Natural killer cell treated with Interleukin-12 subunit alpha and Interleukin-12 subunit beta and Interleukin-15 and Interleukin-18, amount 100 ng/mL, for 72 hours (primary cell): ENCODE measurements around the gene SPRTN. TPM values are rescaled to one million over a fixed set of nuclear protein-coding genes. Genes with fewer than 3 reads are reported as not detected.
A peak's percentile ranks its signal among the peaks of the same experiment; 100 is the strongest.

Experiments
- ATAC-seq, 2 donors: fragments of 150-1000 bp; cut with Tn5 transposase in 1 of 2; sonication (Bioruptor Pico), chemical (Tn5 transposase) in 1 of 2; 2 replicates each; pipeline ENCODE4 v1.10.0; 2021
- DNase-seq: peaks from one replicate; pipeline ENCODE4 v3.0.0; 2022; ENCODE audit warnings: low spot score
- H3K27ac Mint-ChIP-seq, 2 donors: 1 replicate in 1 of 2; 2 replicates in 1 of 2; pipeline ENCODE4 v1.8.0; 2022; ENCODE audit warnings: mixed read lengths in 2 of 2, mild to moderate bottlenecking in 1 of 2, moderate library complexity in 1 of 2
- H3K27me3 Mint-ChIP-seq, 2 donors: 1 replicate in 1 of 2; 2 replicates in 1 of 2; pipeline ENCODE4 v1.8.0; 2022; ENCODE audit warnings: mixed read lengths in 2 of 2
- H3K36me3 Mint-ChIP-seq: one replicate; pipeline ENCODE4 v1.8.0; 2022; ENCODE audit warnings: mixed read lengths
- H3K4me1 Mint-ChIP-seq, 2 donors: 1 replicate in 1 of 2; 2 replicates in 1 of 2; pipeline ENCODE4 v1.8.0; 2022; ENCODE audit warnings: low read depth in 2 of 2, mixed read lengths in 2 of 2, mild to moderate bottlenecking in 1 of 2
- H3K4me3 Mint-ChIP-seq: one replicate; pipeline ENCODE4 v1.8.0; 2022; ENCODE audit warnings: mixed read lengths
- H3K9me3 Mint-ChIP-seq: 2 replicates; pipeline ENCODE4 v1.8.0; 2022; ENCODE audit warnings: mixed read lengths
- total RNA-seq, 2 donors: library from RNA; stranded (reverse); gene quantifications; one replicate each; pipeline ENCODE4 v1.2.3, GENCODE V29; 2022

The SPRTN gene
- total RNA-seq, 2 donors from 2014 or later = 16.0 to 23.1 TPM

DNA sequence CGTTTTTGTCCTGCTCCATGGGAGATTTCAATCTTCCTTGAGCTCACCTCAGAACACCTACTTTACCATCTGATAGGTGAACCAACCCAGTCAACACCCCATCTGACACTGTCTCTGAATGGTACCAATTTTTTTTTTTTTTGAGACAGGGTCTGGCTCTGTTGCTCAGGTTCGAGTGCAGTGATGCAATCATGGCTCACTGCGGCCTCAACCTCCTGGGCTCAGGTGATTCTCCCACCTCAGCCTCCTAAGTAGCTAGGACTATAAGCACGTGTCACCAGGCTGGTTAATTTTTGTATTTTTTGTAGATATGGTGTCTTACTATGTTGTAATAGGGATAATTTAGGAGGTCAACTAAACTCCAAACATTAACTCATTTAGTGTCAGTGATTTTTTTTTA is 36.3 kb downstream of the SPRTN start:
- ATAC-seq (no peak), DNase-seq (no peak)
- H3K36me3 Mint-ChIP-seq = no peaks in the 10 kb centered on the region
- no peak overlapping the region for H3K27ac Mint-ChIP-seq
- H3K27me3 Mint-ChIP-seq = no peaks in the 10 kb centered on the region
- peaks cover 21 to 26% of the 10 kb centered on the region in 2 donors for H3K4me1 Mint-ChIP-seq
- H3K4me3 Mint-ChIP-seq = no peak overlapping the region
- H3K9me3 Mint-ChIP-seq = no peaks in the 10 kb centered on the region

DNA sequence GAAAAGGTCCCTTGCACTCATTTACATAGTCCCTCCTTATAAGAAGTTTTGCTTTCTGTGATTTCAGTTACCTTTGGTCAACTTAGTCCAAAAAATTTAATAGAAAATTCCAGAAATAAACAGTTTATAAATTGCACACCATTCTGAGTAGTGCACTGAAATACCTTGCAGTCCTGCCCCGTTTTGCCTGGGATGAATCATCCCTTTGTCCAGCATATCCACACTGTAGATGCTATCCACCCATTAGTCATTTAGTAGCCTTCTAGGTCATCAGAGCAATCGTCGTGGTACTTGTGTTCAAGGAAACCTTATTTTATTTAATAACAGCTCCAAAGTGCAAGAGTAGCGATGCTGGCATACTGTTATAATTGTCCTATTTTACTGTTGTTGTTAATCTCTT is 38.0 kb downstream of the SPRTN start:
- DNase-seq = no peak
- Mint-ChIP-seq H3K4me3 (no peak overlapping the region), H3K9me3 (no peaks in the 10 kb centered on the region), H3K36me3 (no peaks in the 10 kb centered on the region), H3K4me1 (peaks cover 25 to 32% of the 10 kb centered on the region in 2 donors), H3K27ac (no peak overlapping the region), H3K27me3 (no peaks in the 10 kb centered on the region)
- ATAC-seq = no peak

DNA sequence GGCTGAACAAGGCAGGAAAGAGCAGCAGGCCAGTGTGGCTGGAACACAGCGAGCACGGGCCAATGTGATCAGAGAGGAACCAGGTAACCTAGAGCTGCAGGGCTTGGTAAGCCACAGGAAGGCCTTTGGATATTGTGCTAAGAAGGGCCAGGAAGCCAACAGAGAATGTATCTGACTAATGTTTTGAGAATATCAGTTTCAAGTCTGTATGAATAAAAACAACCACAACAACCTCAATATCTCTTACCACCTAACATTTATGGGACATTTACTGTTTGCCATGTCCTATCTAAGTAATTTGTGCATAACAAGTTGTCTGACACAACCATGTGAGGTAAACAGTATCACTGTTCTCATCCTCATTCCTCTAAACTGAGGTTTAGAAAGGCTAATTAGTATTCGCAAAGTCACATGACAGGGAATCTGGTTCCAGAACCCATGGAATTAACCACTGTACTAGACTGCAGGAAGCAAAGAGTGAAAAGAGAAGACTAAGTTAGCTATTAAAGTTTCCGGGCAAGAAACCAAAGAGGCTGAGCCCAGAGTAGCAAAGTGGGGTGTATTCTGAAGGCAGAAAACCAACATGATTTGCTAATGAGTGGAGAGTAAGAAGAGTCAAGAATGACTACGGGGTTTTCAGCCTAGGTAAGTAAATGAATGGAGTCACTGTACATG is 38.9 kb downstream of the SPRTN start:
- Mint-ChIP-seq H3K4me3 (peak overlapping the region; percentile 34), H3K27me3 (no peaks in the 10 kb centered on the region), H3K4me1 (peaks cover 24 to 36% of the 10 kb centered on the region in 2 donors), H3K9me3 (no peaks in the 10 kb centered on the region), H3K36me3 (no peaks in the 10 kb centered on the region), H3K27ac (peak overlapping the region in 1 of 2 donors; percentile 48)
- ATAC-seq = peak in 1 of 2 donors; percentile 82
- DNase-seq = no peak

DNA sequence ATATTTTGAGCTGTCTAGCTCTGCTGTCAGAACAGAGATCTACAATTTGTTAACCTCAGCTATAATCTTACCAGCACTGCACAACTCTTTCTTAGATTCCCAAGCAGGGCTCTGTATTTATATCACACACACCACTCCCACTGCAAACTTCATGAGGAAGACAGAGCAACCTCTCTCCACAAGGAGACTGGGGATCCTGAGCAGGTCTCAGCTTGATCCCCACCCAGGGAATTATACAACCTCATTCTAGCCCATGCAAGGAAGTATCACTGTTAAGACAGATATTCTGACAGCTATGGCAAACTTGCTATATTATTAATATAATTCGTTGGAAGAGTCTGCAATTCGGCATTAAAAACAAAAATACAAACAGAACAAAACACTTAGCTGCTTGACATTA is 43.6 kb downstream of the SPRTN start:
- no peaks in the 10 kb centered on the region for H3K27me3 Mint-ChIP-seq
- DNase-seq = no peak
- H3K36me3 Mint-ChIP-seq = no peaks in the 10 kb centered on the region
- H3K9me3 Mint-ChIP-seq = no peaks in the 10 kb centered on the region
- peaks cover 14 to 25% of the 10 kb centered on the region in 2 donors for H3K4me1 Mint-ChIP-seq
- ATAC-seq = no peak
- no peak overlapping the region for H3K4me3 Mint-ChIP-seq
- no peak overlapping the region for H3K27ac Mint-ChIP-seq

DNA sequence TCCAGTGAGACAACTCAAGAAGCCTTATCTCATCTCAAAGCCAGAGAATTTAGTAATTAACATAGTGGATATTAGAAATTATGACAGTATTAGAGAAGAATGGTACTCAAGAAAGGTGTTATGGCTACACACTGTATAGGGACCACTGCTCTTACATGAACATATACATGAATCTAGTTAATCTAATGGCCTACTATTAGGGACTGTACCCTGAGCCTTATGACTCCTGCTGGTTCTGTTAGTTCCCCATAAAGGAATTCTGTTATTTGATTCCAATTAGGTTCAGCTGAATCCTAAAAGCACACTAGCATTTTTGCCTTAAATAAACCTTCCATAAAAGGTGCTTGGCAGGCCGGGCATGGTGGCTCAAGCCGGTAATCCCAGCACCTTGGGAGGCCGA is 44.3 kb downstream of the SPRTN start:
- Mint-ChIP-seq H3K4me1 (peaks cover 8 to 19% of the 10 kb centered on the region in 2 donors), H3K27ac (no peak overlapping the region), H3K9me3 (no peaks in the 10 kb centered on the region), H3K4me3 (no peak overlapping the region), H3K36me3 (no peaks in the 10 kb centered on the region), H3K27me3 (no peaks in the 10 kb centered on the region)
- ATAC-seq = no peak
- DNase-seq = no peak

DNA sequence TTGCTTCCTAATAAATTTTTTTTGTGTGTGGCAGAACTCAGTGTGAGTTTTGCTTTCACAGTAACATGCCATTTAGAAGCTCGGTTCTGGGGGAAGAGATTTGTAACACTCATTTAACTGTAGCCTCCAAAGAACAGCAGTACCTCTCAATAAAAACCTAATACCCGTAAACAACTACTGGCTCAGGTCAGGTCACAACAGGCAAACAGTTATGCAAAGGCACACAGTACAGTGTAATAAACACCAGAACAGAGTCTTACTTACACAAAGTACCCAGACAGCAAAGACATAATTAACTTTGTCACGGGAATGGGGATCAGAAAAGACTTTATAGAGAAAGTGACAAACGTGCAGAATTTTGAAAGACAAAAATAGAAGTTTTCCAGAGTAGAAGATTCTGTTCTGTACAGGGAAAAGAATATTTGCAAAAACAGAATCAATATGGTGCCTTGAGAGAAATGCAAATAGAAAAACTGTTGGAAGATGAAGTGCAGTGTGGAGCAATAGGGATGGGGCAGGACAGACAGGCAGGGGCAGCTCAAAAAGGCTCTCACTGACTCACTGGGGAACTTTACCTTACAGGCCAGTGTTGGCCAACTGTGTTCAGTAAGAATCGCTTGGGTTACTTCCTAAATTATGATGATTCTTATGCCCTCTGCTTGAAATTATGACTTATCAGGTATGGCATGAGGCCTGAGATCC is 45.2 kb downstream of the SPRTN start:
- DNase-seq (no peak), ATAC-seq (no peak)
- H3K4me3 Mint-ChIP-seq = no peak overlapping the region
- H3K27me3 Mint-ChIP-seq = no peaks in the 10 kb centered on the region
- H3K9me3 Mint-ChIP-seq = no peaks in the 10 kb centered on the region
- peaks cover 17 to 26% of the 10 kb centered on the region in 2 donors for H3K4me1 Mint-ChIP-seq
- no peak overlapping the region for H3K27ac Mint-ChIP-seq
- H3K36me3 Mint-ChIP-seq = no peaks in the 10 kb centered on the region

DNA sequence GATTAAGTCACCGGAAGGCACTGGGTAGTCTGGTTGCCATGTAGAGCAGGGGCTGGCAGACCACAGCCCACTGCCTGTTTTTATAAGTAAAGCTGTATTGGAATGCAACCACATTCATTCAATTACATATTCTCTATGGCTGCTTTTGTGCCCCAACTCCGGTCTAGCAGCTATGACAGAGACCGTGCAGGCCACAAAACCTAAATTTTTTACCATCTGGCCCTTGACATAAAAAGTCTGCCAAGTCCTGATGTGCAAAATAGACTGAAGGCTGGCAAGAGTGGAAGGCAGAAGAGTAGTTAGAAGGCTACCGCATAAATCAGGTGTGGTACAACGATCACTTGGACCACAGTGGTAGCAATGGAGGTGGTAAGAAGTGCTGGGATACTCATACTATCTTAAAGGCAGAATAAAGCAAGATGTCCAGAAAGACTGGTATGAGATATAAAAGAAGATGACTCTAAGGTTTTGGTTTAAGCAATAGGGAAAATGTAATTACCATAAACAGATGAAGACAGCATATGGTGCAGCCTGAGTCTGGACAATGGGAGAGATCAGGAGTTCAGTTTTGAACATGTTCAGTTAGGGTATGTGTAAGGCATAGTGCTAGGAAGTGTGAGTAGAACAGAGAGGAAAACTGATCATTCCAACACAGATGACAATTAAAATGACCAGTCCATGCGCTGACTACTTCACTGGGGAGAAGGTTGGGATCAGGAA is 46.8 kb downstream of the SPRTN start:
- ATAC-seq (no peak), DNase-seq (no peak)
- H3K27ac Mint-ChIP-seq = no peak overlapping the region
- no peaks in the 10 kb centered on the region for H3K27me3 Mint-ChIP-seq
- H3K9me3 Mint-ChIP-seq = no peaks in the 10 kb centered on the region
- H3K36me3 Mint-ChIP-seq = no peaks in the 10 kb centered on the region
- no peak overlapping the region for H3K4me3 Mint-ChIP-seq
- peaks cover 14 to 26% of the 10 kb centered on the region in 2 donors for H3K4me1 Mint-ChIP-seq

DNA sequence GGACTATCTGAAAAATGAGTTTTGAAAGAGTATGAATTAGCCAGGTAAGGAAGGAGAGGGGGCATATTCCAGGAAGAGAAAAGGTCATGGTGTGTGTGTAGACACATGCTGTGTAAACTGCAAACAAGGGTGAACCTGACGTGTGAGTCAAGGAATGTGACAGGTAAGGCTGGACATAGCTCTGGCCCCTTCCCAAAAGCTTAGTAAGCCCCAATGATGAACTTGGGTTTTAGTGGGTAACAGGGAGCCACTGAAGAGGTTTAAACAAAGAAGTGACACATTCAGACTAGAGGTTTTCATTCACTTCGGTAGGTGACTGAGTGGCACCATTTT is 47.3 kb downstream of the SPRTN start:
- Mint-ChIP-seq H3K4me1 (peaks cover 18 to 30% of the 10 kb centered on the region in 2 donors), H3K4me3 (no peak overlapping the region), H3K27me3 (no peaks in the 10 kb centered on the region), H3K36me3 (no peaks in the 10 kb centered on the region), H3K9me3 (no peaks in the 10 kb centered on the region), H3K27ac (no peak overlapping the region)
- DNase-seq = no peak
- ATAC-seq = no peak

DNA sequence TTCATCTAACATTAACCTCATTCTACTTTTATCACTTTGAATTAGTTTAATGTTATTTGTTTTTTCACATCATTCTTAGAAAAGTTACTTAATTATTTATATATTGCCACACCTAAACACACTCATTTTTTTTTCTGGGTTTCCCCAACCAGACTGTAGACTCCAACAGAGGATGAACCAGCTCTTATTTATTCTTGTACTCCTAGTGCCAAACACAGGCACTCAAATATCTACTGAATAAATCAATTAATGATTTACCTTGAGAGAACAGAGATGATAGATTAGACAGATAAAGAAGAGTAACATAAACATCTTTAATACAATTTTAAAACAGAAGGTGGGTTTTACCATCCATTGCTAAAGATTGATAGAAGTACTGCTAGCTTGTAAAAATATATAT is 48.4 kb downstream of the SPRTN start:
- Mint-ChIP-seq H3K27me3 (no peaks in the 10 kb centered on the region), H3K9me3 (no peaks in the 10 kb centered on the region), H3K27ac (no peak overlapping the region), H3K36me3 (no peaks in the 10 kb centered on the region), H3K4me3 (no peak overlapping the region), H3K4me1 (peaks cover 23 to 39% of the 10 kb centered on the region in 2 donors)
- DNase-seq (no peak), ATAC-seq (no peak)

DNA sequence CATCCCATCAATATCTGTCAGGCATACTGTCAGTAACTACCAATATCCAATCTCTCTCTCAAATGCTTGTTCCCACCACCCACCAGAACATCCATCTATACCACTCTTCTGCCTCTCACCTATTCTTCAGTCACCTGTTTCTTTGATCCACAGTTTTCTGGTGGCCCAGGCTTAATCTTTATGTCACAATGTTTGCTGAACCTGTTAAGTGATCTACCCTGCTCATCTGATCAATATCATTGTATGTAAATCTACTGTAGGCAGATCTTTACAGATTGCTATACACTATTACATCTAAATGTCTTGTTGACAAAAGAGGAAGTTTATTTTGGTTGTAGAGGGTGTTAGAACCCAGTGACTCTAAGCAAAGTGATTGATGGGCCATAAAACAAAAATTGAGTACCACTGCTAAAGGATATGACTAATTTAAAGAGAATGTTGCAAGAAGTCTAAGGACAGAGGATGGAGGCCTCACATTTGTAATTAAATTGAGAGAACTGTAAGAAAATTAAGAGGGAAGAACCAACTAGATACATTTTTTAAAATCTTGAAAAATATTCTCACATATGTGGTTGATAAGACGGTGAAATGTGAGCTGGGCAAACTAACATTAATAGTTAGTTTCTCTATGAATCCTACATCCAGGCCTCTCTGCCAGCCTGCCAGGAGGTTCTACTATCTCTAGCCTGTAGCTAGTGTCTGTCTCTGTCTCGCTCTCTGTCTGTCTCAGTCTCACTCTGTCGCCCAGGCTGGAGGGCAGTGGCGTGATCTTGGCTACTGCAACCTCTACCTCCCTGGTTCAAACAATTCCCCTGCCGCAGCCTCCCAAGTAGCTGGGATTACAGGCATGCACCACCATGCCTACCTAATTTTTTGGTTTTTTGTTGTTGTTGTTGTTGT is 49.9 kb downstream of the SPRTN start:
- H3K4me1 Mint-ChIP-seq = peaks cover 26 to 40% of the 10 kb centered on the region in 2 donors
- H3K27ac Mint-ChIP-seq = peak overlapping the region; percentile 60 to 72

DNA sequence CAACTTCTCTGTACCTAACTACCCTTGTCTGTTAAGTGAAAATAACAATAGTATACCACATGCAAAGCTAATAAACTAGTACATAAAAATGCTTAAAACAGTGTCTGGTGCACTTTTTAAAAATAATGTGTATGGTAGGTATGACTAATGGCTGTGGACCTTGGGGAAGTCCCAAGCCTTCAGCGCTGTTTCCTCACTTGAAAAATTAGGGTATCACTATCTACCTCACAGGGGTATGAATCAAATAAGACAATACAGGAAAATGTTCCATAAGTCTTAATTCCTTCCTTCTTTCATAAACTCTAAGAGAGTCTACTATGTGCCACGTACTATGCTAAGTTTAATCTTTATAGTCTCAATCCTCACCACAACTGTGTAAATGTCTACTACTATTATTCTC is 52.0 kb downstream of the SPRTN start:
- H3K4me3 Mint-ChIP-seq = peak overlapping the region; percentile 16

More for the DNA sequence above, 49.9 kb downstream of the SPRTN start:
- H3K36me3 Mint-ChIP-seq = no peaks in the 10 kb centered on the region
- DNase-seq (no peak), ATAC-seq (peak; percentile 85 to 86)
- H3K4me3 Mint-ChIP-seq = peak overlapping the region; percentile 51
- no peaks in the 10 kb centered on the region for H3K9me3 Mint-ChIP-seq
- no peaks in the 10 kb centered on the region for H3K27me3 Mint-ChIP-seq

DNA sequence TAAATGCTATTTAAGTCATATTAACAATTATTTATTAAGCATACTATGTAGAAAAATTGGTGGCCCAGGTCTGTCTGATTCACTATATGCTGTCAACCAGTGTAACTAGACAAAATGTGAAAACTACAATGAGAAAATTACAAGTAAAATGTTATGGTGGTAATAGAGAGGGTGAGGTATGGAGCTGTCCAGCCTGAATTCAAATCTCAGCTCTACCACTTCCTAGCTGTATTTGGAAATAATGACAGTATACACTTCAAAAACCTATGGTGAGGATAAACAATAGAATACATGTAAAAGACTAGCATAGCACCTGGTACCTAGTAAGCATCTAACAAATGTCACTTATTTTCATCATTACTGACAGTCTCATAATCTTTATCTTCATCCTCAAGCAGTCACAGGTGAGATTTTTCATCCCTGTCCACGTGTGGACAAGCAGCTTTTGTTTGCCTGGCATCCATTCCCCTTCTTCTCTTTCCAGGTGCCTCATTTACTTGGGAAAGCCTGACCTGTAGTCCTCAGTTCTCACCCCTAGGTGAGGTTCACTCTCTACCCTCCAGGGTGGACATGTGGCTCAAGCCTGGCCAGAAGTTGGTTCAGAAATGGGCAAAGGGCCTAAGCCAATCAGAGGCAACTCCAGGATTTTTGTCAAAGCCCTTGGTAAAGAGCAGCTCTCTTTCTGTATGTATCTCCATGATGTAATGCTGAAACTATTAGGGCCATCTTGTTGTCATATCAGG is 54.5 kb downstream of the SPRTN start:
- Mint-ChIP-seq H3K36me3 (no peaks in the 10 kb centered on the region), H3K4me1 (peaks cover 45 to 68% of the 10 kb centered on the region in 2 donors), H3K27ac (no peak overlapping the region), H3K9me3 (no peaks in the 10 kb centered on the region), H3K4me3 (no peak overlapping the region), H3K27me3 (no peaks in the 10 kb centered on the region)
- ATAC-seq = no peak
- no peak for DNase-seq

More for the DNA sequence above, 52.0 kb downstream of the SPRTN start:
- DNase-seq (no peak), ATAC-seq (peak; percentile 68 to 70)
- H3K27me3 Mint-ChIP-seq = no peaks in the 10 kb centered on the region
- H3K4me1 Mint-ChIP-seq = peaks cover 33 to 51% of the 10 kb centered on the region in 2 donors
- no peaks in the 10 kb centered on the region for H3K9me3 Mint-ChIP-seq
- H3K27ac Mint-ChIP-seq = peak overlapping the region; percentile 19 to 64
- H3K36me3 Mint-ChIP-seq = no peaks in the 10 kb centered on the region

DNA sequence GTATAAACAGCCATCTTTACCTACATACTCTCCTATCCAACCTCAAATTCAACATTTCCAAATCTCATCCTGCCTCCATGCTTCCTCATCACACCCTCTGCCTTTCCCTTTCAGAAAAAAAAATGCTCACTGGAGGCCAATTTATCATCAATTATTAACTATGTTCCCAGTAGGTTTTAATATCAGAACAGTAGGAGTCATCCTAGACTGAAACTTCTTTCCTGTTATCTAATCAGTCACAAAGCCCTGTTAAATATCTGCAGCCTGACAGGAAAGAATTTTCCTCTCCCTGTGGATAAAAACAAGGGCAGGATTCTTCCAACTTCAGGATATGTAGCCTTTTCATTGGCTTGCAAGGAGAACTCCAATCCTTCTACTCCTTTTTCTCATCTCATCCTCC is 55.6 kb downstream of the SPRTN start:
- Mint-ChIP-seq H3K4me1 (peaks cover 38 to 66% of the 10 kb centered on the region in 2 donors), H3K9me3 (no peaks in the 10 kb centered on the region), H3K36me3 (no peaks in the 10 kb centered on the region), H3K4me3 (no peak overlapping the region), H3K27ac (no peak overlapping the region), H3K27me3 (no peaks in the 10 kb centered on the region)
- no peak for DNase-seq
- no peak for ATAC-seq
